Measurements from ENCODE around the gene OSTC.

GRCh38 chr4:108622828-108623227, 27.6 kb upstream of the OSTC start:
- no peak for TF ChIP-seq YY1 (IDR thresholded peaks at IDR 0.05; ENCODE audit: insufficient read depth, insufficient read length)
- TF ChIP-seq ZNF274 (IDR thresholded peaks at IDR 0.05; ENCODE audit: low read depth, low read length): no peak

Data from NT2/D1 (cell line).